Coronary artery (tissue), 2 donors: ENCODE measurements around the gene TNNT1.

Experiments
- DNase-seq: peaks from one replicate; pipeline ENCODE4 v3.0.0-alpha.2; 2017; ENCODE audit warnings: low spot score
- H3K27ac ChIP-seq, 2 donors: fragments of 200-600 bp; sonication (generic); one replicate each; pipeline ENCODE4 v1.5.1; 2016 to 2019
- H3K4me3 ChIP-seq: fragments of 200-600 bp; sonication (generic); 2 replicates; pipeline ENCODE4 v1.5.1; 2016; ENCODE audit warnings: mild to moderate bottlenecking, moderate library complexity
- CTCF ChIP-seq: fragments of 200-600 bp; sonication (generic); IDR thresholded peaks from one replicate; pipeline ENCODE4 v1.5.1; 2019; ENCODE audit warnings: antibody characterized with exemption

The TNNT1 gene

GRCh38 chr19:55149078-55150003 lies at the start of gene TNNT1:
Gene TNNT1 (minus strand): TSS chr19:55149206. CDS start chr19:55147157, 2,049 bp downstream.
- DNase-seq: no peak
- Histone ChIP-seq H3K4me3 (no peak within 1 kb of the TSS), H3K27ac (no peak within 1 kb of the TSS)
- no peak for TF ChIP-seq CTCF

DNA sequence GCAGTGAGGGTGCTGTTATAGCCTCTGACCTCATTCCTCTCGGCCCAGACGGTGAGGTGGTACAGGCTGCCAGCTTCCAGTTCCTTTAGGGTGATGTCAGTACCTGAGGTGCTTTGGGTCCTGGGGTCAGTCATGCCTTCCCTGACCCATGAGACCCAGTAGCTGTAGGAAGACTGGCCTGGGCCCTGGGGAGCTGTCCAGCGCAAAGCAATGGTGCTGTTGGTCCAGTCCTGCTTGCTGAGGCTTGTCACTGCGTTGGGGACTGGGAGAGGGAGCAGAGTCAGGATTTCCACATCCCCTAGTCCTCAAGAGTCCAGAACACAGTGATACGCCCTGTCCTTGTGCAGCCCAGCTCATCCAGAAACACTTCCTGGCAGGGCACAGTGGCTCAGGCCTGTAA lies 49.6 kb upstream of the TNNT1 start:
- TF ChIP-seq CTCF: no peak
- no peak for DNase-seq
- Histone ChIP-seq H3K4me3 (no peak overlapping the region), H3K27ac (no peak overlapping the region)

DNA sequence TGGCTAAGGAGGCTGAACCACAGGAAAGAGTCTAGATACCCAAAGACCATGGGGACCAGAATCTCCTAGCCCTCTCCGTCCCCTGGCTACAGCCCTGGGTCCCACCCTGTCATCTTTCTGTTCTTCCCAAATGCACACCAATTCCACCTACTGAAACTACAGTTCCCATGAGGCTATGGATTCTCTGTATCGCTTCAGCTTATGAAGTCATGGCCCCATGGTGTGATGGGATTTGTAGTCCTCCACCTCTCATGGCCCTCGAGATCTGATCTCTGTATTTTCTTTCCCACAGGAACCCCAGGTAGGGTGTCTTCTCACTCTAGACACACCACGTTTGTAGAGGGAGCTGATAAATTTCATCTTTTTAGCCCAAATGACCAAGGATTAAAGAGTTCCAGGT lies 48.5 kb upstream of the TNNT1 start:
- TF ChIP-seq CTCF: no peak
- Histone ChIP-seq H3K4me3 (no peak overlapping the region), H3K27ac (no peak overlapping the region)
- DNase-seq: no peak

DNA sequence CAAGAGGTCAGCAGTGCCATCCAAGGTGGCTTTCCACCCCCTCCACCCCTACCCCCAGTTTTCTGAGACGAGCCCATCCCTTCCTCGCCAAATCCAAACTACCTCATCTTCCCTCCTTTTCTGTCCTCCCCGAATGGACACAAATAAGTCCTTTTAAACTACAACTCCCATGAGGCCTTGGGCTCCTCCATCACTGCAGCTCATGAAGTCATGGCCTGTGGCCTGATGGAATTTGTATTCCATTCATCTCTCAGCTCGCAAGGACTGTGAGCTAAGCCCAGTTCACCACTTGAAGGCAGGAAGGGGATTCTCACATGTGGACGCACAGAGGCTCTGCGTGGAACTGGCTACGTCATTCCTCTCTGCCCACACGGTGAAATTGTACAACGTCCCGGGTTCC lies 47.8 kb upstream of the TNNT1 start:
- DNase-seq: no peak
- H3K4me3 ChIP-seq: no peak overlapping the region
- no peak for TF ChIP-seq CTCF
- H3K27ac ChIP-seq: no peak overlapping the region

- Histone ChIP-seq H3K27ac (no peak overlapping the region), H3K4me3 (no peak overlapping the region)
- TF ChIP-seq CTCF: no peak
- no peak for DNase-seq
Observed at GRCh38 chr19:55193481-55193880, 44.5 kb upstream of the TNNT1 start.

DNA sequence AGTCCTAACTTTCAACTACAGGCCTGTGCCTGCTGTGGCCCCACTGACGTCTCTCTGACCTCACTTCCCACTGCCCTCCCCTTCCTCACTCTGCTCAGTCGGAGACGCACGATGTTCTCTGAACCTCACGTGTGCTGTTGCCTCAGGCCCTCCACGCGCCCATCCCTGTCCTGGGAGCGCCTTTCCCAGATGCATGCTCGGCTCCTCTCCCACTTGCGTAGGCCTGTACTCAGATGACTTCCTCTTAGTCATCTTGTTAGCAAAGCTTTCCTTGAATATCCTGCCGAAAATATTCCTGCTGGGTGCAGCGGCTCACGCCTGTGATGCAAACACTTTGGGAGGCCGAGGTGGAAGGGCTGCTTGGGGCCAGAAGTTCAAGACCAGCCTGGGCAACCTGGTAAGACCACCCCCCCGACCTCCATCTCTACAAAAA lies 40.4 kb upstream of the TNNT1 start:
- no peak for TF ChIP-seq CTCF
- Histone ChIP-seq H3K27ac (no peak overlapping the region), H3K4me3 (no peak overlapping the region)
- no peak for DNase-seq

DNA sequence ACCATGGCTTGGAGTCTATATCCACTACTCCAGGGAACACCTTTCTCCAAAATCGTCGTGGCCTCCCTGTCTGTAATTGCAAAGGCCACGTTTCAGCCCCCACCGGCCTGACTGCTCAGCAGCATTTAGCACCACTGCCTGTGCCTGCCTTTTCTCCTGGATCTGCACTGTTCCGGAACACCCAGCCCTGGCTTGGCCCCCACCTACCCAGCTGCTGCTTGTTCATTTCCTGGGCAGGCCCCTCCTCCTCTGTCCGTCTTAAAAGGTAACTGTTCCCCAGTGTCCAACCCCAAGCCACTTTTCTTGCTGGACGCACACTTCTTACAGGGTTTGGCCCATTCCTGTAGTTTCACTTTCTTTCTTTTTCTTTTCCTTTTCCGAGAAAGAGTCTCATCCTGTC lies 39.6 kb upstream of the TNNT1 start:
- no peak for TF ChIP-seq CTCF
- Histone ChIP-seq H3K4me3 (no peak overlapping the region), H3K27ac (peak overlapping the region in 1 of 2 donors; percentile 53)
- DNase-seq: no peak
